ENCODE results near the gene NUCB1.
"Not testable (repeated sequence)": the region's sequence is repeated elsewhere in the genome, so short reads cannot be mapped to it uniquely, and the experiment has no call there.

Gene NUCB1

GRCh38 chr19:48899781-48900476, at the start of gene NUCB1:
Gene NUCB1, plus strand, starts transcription at chr19:48900312. Its CDS starts 485 bp downstream, at chr19:48900797.
- DNase-seq: peak; percentile 94

- DNase-seq: no peak
Measured at GRCh38 chr19:48852292-48852691, 47.8 kb upstream of the NUCB1 start.

- DNase-seq: no peak
Measured at GRCh38 chr19:48853483-48853882, 46.6 kb upstream of the NUCB1 start.

GRCh38 chr19:48854103-48854502, 46.0 kb upstream of the NUCB1 start:
- no peak for DNase-seq

GRCh38 chr19:48856921-48857320, 43.2 kb upstream of the NUCB1 start:
- no peak for DNase-seq

GRCh38 chr19:48858984-48859710, 41.0 kb upstream of the NUCB1 start:
- no peak for DNase-seq

- no peak for DNase-seq
Measured at GRCh38 chr19:48859711-48860572, 40.2 kb upstream of the NUCB1 start.

- no peak for DNase-seq
Measured at GRCh38 chr19:48861313-48861712, 38.8 kb upstream of the NUCB1 start.

GRCh38 chr19:48862827-48863226, 37.3 kb upstream of the NUCB1 start:
- no peak for DNase-seq

- DNase-seq: no peak
Measured at GRCh38 chr19:48866692-48867091, 33.4 kb upstream of the NUCB1 start.

GRCh38 chr19:48867123-48867745, 32.9 kb upstream of the NUCB1 start:
- DNase-seq: no peak

GRCh38 chr19:48867746-48868113, 32.4 kb upstream of the NUCB1 start:
- DNase-seq: no peak

- DNase-seq: no peak
Measured at GRCh38 chr19:48868114-48868886, 31.8 kb upstream of the NUCB1 start, which contains the start of gene PLEKHA4. Gene PLEKHA4, minus strand, starts transcription at chr19:48868617. Its CDS starts 997 bp downstream, at chr19:48867620.

- DNase-seq: no peak
Measured at GRCh38 chr19:48870048-48870447, 30.1 kb upstream of the NUCB1 start.

GRCh38 chr19:48871471-48872181, 28.5 kb upstream of the NUCB1 start:
- not testable (repeated sequence) for DNase-seq

GRCh38 chr19:48872182-48872883, 27.8 kb upstream of the NUCB1 start, which contains the start of gene PPP1R15A:
Gene PPP1R15A, plus strand, starts transcription at chr19:48872421. Its CDS starts 813 bp downstream, at chr19:48873234.
- peak; percentile 95 for DNase-seq

GRCh38 chr19:48872884-48873475, 27.1 kb upstream of the NUCB1 start:
- DNase-seq: no peak

GRCh38 chr19:48873476-48874302, 26.4 kb upstream of the NUCB1 start:
- no peak for DNase-seq
